ENCODE data around the gene MED20. TPM values are rescaled to one million over a fixed set of nuclear protein-coding genes. Genes with fewer than 3 reads are reported as not detected.

Gene MED20
- total and polyA plus RNA-seq, 10 of the 15 experiments (the other 5 are each of a cell fraction or from before 2014, with no cell fraction given) = 13.4 to 24.8 (median 17.9) TPM

GRCh38 chr6:41895300-41896233 is 25.4 kb downstream of the MED20 start, which contains the start of gene USP49 (continued):
- no peak for TF ChIP-seq REST (IDR thresholded peaks at IDR 0.05; ENCODE audit: low read depth, low read length)
- TF ChIP-seq MLLT1 (IDR thresholded peaks at IDR 0.05) = no peak
- TF ChIP-seq NFYB (IDR thresholded peaks at IDR 0.05; ENCODE audit: insufficient read depth, low read depth, low read length) = peak; percentile 84
- no peak for TF ChIP-seq BMI1 (IDR thresholded peaks at IDR 0.05; ENCODE audit: borderline replicate concordance)
- no peak for TF ChIP-seq ZNF274 (IDR thresholded peaks at IDR 0.05; ENCODE audit: insufficient read depth, insufficient read length)
- TF ChIP-seq MTA3 (IDR thresholded peaks at IDR 0.05; ENCODE audit: borderline replicate concordance, low read length) = no peak
- no peak for TF ChIP-seq SUPT20H (IDR thresholded peaks at IDR 0.05; ENCODE audit: borderline replicate concordance, control insufficient read depth, low read depth, low read length)
- peak; percentile 58 for TF ChIP-seq SMAD5 (IDR thresholded peaks at IDR 0.05; ENCODE audit: low read depth)
- TF ChIP-seq SREBF2 (IDR thresholded peaks at IDR 0.05; ENCODE audit: low read length) = no peak
- no peak for TF ChIP-seq CTCF (IDR thresholded peaks at IDR 0.05 in 2 of 3, conservative IDR thresholded peaks at IDR 0.05 in 1 of 3; ENCODE audit: control insufficient read depth in 2 of 3, extremely low read depth in 1 of 3, insufficient read depth in 1 of 3, low read depth in 3 of 3, low read length in 3 of 3)
- no peak for TF ChIP-seq ELK1 (IDR thresholded peaks at IDR 0.05; ENCODE audit: low read depth, low read length)
- no peak; the same call in 1 of the 2 replicates for TF ChIP-seq BACH1 (IDR thresholded peaks at IDR 0.05; ENCODE audit: borderline replicate concordance)
- no peak; the same call in 1 of the 2 replicates for TF ChIP-seq POLR2AphosphoS2 (IDR thresholded peaks at IDR 0.05; ENCODE audit: low read depth, low read length)
- TF ChIP-seq SIN3A (IDR thresholded peaks at IDR 0.05; ENCODE audit: low read depth, low read length) = peak; percentile 43; the same call in 1 of the 2 replicates
- no peak for TF ChIP-seq IRF3 (IDR thresholded peaks at IDR 0.05)
- no peak for TF ChIP-seq E2F4 (IDR thresholded peaks at IDR 0.05; ENCODE audit: low read depth, low read length)
- TF ChIP-seq LARP7 (IDR thresholded peaks at IDR 0.05) = peak; percentile 73; the same call in 1 of the 2 replicates
- TF ChIP-seq CREM (IDR thresholded peaks at IDR 0.05; ENCODE audit: low read depth) = peak; percentile 79

All from GM12878 (cell line).